ENCODE results near the gene PTEN. TPM values are rescaled to one million over a fixed set of nuclear protein-coding genes. Genes with fewer than 3 reads are reported as not detected.

PTEN gene
- total RNA-seq, 1 experiment from 2014 or later: 24.5 TPM

DNA sequence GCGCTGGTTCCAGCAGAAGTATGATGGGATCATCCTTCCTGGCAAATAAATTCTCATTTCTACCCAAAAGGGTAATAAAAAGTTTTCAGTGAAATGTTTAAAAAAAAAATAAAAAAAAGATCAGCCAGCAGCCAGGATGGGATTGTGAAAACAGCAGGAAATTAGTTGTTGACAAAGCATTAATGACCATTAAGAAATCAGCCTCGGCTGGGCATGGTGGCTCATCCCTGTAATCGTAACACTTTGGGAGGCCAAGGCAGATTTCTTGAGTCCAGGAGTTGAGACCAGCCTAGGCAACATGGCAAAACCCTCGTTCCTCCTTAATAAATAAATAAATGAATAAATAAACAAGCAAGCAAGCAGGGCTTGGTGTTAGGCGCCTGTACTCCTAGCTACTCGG lies 82.6 kb downstream of the PTEN start:
- in situ Hi-C loops (cut with HindIII; ENCODE audit: low sequenced_read_pairs): no loop called here
- DNase-seq (ENCODE audit: low spot score): no peak

DNA sequence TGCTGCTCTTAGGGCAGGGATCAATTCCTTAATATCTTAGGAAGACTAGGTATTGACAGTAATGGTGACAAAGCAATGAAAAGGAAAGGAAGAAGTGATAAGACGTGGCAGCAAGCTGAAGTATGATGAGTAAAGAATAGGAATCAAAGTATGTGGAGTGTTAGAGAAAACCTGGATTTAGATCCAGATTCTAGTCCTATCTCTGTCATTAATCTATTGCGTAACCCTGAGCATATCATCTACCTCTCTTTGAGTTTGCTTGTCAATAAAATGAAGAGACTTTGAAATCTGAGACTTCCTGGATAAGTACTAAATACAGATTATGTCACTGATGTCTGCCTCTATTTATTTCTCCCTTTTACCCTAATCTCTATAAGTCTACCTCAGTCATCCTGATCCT lies 89.2 kb downstream of the PTEN start:
- DNase-seq (ENCODE audit: low spot score): no peak
- in situ Hi-C loops (cut with HindIII; ENCODE audit: low sequenced_read_pairs): no loop called here

DNA sequence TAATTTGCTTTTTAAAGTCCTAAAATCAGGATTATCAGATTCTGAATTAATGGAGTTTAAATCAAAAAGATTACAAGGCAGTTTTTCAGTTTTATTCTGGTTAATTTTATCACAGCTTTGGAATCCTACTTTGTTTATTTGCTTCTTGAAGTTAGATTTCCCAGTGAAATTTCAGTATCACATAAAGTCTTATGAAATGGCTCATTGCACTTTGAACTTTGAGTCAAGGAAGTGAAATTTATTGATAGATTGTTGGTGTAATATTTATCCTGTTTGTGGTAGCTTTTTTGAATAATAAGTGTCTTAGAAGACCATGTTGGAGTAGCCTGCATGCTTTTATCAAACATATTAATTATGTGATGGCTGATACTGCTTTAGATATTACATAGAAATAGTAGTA lies 92.6 kb downstream of the PTEN start:
- DNase-seq (ENCODE audit: low spot score): no peak
- in situ Hi-C loops (cut with HindIII; ENCODE audit: low sequenced_read_pairs): no loop called here

GRCh38 chr10:87957702-87958101 lies 94.3 kb downstream of the PTEN start:
- DNase-seq (ENCODE audit: low spot score): no peak
- in situ Hi-C loops (cut with HindIII; ENCODE audit: low sequenced_read_pairs): no loop called here

GRCh38 chr10:87960230-87960629 lies 96.8 kb downstream of the PTEN start:
- no peak for DNase-seq (ENCODE audit: low spot score)
- in situ Hi-C loops (cut with HindIII; ENCODE audit: low sequenced_read_pairs): no loop called here

DNA sequence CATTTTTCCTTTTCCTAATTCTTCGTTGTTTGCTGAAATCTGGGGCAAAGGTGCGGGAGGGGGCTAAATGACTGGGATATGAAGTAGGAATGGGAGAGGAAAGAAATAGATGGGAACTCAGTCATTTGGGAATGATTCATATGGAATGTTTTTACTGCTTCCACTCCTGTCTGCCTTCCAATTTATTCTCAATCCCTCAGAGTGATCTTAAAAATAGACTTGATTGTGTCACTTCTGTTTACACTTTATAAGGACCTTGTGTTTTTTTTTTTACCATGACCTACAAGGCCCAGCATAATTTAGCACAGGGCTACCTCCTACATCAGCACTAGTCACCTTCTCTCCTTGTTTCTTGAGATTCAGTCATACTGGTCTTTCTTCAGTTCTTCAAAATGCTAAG lies 97.9 kb downstream of the PTEN start:
- DNase-seq (ENCODE audit: low spot score): no peak
- in situ Hi-C loops (cut with HindIII; ENCODE audit: low sequenced_read_pairs): no loop called here

DNA sequence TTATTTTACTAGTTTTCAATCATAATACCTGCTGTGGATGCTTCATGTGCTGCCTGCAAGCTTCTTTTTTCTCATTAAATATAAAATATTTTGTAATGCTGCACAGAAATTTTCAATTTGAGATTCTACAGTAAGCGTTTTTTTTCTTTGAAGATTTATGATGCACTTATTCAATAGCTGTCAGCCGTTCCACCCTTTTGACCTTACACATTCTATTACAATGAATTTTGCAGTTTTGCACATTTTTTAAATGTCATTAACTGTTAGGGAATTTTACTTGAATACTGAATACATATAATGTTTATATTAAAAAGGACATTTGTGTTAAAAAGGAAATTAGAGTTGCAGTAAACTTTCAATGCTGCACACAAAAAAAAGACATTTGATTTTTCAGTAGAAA lies 103.0 kb downstream of the PTEN start:
- no peak for DNase-seq (ENCODE audit: low spot score)
- in situ Hi-C loops (cut with HindIII; ENCODE audit: low sequenced_read_pairs): no loop called here

DNA sequence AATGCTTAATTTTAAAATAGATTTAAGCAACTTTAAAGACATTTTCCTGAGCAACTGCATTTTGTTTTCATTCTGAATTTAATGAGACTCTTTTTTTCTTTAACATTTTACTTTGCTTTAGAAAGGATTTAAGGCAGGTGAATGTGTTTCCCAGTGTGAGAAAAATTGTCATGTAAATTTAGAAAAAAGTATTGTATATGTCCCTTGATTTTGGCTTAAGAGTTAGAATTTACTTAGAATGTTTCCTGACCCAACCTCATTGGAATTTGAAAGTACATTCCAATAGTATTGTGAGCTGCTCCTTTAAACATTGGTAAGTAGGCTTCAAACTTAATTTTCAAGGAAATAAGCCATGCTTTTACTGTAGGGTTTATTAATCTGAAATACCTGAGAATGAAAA lies 110.2 kb downstream of the PTEN start:
- DNase-seq (ENCODE audit: low spot score): no peak
- in situ Hi-C loops (cut with HindIII; ENCODE audit: low sequenced_read_pairs): no loop called here

GRCh38 chr10:87974130-87974529 lies 110.7 kb downstream of the PTEN start:
- no peak for DNase-seq (ENCODE audit: low spot score)
- in situ Hi-C loops (cut with HindIII; ENCODE audit: low sequenced_read_pairs): no loop called here

DNA sequence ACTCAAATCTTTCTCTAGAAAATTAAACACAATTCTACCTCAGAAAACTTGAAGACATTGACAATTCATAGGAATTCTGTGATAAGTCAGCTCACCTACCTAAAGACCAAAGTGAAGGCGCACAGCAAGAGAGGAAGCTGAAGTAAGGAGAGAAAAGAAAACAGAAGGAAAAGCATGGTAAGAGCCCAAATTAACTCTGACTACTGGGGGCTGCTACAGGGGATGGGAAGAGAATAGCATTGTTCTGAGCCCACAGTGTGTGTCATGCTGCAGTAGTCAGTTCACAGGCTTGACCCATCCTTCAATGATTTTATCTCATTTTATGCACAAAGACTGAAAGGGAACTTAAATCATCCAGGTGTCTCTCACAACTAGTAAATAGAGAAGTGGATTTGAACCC lies 111.3 kb downstream of the PTEN start:
- in situ Hi-C loops (cut with HindIII; ENCODE audit: low sequenced_read_pairs): no loop called here

DNA sequence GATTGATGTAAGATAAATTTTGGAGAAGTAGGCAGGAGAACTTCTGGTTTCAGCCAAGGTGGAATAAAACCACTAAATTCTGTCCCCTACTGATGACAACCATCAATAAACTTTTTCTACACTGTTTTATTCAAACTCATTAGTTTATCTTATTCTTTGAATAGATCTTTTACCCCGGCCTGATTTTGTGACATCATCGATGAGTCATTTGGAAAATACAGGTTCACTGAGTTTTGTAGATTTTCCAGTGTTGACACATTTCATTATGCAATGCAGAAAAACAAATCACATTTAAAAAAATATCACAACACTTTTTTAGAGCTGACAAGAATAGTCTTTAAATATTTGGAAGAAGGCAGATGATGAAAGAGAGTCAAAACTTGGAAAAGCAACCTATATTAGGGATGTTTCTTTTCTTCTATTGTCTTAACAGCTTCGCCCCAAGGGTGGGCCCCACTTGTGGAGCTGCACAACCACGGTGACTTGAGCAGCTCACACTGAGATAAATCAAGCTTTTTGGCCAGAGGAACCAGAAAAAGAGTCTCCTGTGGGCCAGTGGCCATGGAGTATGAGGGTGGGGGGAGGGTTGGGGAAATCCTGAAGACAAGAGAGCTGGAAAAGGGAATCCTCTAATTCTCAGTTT lies 112.8 kb downstream of the PTEN start:
- DNase-seq (ENCODE audit: low spot score): no peak
- in situ Hi-C loops (cut with HindIII; ENCODE audit: low sequenced_read_pairs): no loop called here

More for the DNA sequence above, 111.3 kb downstream of the PTEN start:
- DNase-seq (ENCODE audit: low spot score): no peak

DNA sequence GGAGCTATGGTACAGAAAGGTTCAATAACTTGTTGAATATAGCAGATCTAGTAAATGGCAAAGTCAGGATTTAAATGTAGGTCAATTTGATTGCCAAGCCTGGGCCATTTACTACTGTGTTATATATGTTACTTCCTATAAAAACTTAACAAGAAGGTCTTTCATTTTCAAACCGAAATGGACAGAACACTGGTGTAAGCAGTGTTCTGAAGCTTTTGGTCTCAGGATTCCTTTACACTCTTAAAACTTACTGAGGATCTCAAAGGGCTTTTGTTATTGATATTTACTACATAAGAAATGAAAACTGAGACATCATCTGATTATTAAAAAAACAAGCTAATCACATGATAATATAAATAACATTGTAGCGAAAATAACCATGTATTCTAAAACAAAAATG lies 114.7 kb downstream of the PTEN start:
- DNase-seq (ENCODE audit: low spot score): no peak
- in situ Hi-C loops (cut with HindIII; ENCODE audit: low sequenced_read_pairs): no loop called here

- DNase-seq (ENCODE audit: low spot score): no peak
- in situ Hi-C loops (cut with HindIII; ENCODE audit: low sequenced_read_pairs): no loop called here
Observed at GRCh38 chr10:87979847-87980246, 116.4 kb downstream of the PTEN start.

GRCh38 chr10:87983716-87984115 lies 120.3 kb downstream of the PTEN start:
- DNase-seq (ENCODE audit: low spot score): no peak
- in situ Hi-C loops (cut with HindIII; ENCODE audit: low sequenced_read_pairs): no loop called here

GRCh38 chr10:87987206-87987605 lies 123.8 kb downstream of the PTEN start:
- in situ Hi-C loops (cut with HindIII; ENCODE audit: low sequenced_read_pairs): no loop called here
- no peak for DNase-seq (ENCODE audit: low spot score)

GRCh38 chr10:87991946-87992345 lies 128.5 kb downstream of the PTEN start:
- in situ Hi-C loops (cut with HindIII; ENCODE audit: low sequenced_read_pairs): no loop called here
- no peak for DNase-seq (ENCODE audit: low spot score)

DNA sequence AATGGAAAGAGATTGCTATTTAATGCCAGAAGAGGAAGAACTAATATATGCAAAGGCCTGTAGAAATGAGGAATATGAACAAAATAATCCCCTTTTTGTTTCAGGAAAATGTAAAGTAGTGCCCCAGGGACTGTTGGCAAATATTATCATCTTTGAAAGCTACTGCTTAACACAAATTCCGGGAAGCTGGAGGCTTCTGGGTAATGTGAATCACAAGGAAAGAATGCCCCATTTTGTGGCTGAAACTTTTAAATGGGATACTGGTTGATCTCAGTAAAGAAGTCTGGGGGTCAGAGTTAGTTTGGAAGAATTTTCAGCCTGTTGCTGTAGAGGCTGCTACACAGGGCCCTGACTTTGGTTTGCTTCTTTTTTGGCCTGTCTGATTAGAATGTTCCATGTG lies 141.0 kb downstream of the PTEN start:
- in situ Hi-C loops (cut with HindIII; ENCODE audit: low sequenced_read_pairs): no loop called here
- DNase-seq (ENCODE audit: low spot score): no peak

DNA sequence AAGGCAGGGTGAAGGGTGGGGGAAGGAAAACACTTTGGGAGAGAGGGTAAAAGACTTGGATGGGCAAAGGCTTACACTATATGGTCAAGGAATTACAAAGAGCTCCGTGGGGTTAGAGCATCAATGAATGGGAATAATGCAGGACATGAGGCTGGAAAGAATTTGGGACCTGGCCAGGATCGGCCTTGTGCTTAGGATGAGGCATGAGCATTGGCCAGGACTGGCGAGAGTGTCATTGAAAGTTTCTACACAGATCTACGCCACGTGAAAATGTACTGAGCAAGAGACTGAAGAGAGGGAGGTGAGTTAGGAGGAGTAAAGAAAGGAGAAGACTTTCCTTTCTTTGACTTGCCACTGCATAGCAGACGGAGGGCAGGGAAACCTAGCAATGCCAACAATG lies 142.8 kb downstream of the PTEN start:
- no peak for DNase-seq (ENCODE audit: low spot score)
- in situ Hi-C loops (cut with HindIII; ENCODE audit: low sequenced_read_pairs): no loop called here

DNA sequence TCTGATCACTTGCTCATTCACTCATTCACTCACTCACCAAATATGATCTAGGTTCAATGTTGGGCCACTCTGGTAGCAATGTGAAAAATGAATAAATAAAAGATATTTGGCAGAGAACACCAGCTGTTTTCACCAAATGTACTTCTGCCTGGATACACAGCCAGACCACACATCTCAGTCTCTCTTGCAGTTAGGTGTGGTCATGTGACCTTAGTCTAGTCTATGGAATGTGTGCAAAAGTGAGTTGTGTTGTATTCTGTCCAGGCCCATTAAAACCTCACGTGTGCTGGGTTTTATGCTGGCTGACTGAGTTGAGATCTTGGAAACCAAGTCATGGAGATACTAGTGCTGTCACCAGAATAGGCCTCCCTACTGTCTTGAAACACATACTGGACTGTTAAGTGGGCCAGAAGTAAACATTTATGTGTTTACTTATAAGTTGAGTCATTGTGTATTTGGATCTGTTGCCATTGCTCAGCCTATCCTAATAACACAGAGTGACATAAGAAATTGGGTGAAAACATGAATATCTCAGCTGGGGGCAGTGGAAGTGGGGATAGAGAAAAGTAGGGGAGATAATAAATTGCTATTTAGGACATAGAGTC lies 145.5 kb downstream of the PTEN start:
- DNase-seq (ENCODE audit: low spot score): no peak
- in situ Hi-C loops (cut with HindIII; ENCODE audit: low sequenced_read_pairs): no loop called here

DNA sequence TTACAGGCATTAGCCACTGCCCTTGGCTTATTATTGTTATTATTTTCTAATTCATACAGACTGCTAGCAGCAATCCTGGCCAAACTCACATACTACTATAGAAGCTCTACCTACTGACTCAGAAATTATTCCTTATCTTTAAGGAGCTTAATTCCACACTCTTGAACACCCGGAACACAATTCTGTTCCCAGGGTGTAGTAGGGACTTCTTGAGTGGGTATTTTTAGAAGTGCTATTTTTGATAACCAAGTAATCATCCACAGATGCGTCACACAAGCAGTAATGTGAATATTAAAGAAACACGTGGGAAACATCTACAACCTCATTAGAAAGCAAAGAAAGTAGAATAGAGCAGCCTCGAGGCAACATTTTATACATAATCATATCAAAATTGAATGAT lies 149.2 kb downstream of the PTEN start:
- DNase-seq (ENCODE audit: low spot score): no peak
- in situ Hi-C loops (cut with HindIII; ENCODE audit: low sequenced_read_pairs): no loop called here

GRCh38 chr10:88017781-88018180 lies 154.4 kb downstream of the PTEN start:
- no peak for DNase-seq (ENCODE audit: low spot score)
- in situ Hi-C loops (cut with HindIII; ENCODE audit: low sequenced_read_pairs): no loop called here

Data from G401 (cell line).